ENCODE data around the gene CTNND2. TPM values are rescaled to one million over a fixed set of nuclear protein-coding genes. Genes with fewer than 3 reads are reported as not detected.

The CTNND2 gene
- total RNA-seq, 1 experiment from 2014 or later, result 7.0 TPM

DNA sequence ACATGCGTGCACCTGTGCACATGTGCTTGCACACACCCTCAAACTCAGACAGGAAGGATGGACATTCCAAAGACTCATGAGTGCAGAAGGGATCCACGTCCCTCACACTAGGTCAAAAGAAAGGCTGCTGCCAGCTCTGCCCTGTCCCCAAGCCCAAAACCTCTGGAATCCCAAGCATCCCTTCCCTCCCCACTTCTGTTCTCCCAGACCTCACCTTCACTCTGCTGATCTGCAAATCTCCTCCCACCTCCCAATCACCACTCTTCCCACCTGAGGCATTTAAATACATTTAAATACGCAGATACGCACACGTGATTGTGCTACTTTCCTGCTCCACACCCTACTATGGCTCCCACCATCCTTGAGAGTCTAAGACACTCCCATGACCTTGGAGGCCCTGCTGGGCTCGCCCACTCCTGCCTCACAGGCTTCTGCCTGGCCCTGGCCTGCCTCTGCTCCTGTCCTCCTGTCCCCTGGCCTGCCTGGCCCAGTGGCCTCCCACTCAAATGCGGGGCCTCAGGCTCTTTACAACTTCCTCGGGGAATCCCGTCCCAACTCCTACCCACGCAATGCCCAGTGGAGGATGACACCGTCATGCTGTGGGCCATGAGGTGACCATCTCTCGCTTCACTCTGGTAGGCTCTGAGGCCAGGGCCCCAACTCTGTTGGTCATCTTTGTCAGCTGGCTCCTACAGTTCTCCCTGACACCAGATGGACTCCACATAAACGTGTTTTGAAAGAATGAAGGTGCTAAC is 664.8 kb downstream of the CTNND2 start:
- no peaks in the 10 kb centered on the region for H3K79me2 ChIP-seq (ENCODE audit: insufficient read depth, low read length)
- H3T11ph ChIP-seq (ENCODE audit: low read length), result no peak overlapping the region
- H4K8ac ChIP-seq (replicated peaks; ENCODE audit: insufficient read length, low read depth, low read length), result no peak overlapping the region
- Mint-ChIP-seq H3K27ac (no peak overlapping the region; a peak in 2 of 7 replicates), H3K4me1 (peaks cover 13 to 17% of the 10 kb centered on the region in 2 experiments), H3K9me3 (peaks cover 3 to 4% of the 10 kb centered on the region in 2 experiments; a peak in 4 of 5 replicates), H3K4me3 (no peak overlapping the region), H3K36me3 (ENCODE audit: insufficient read depth in 1 of 3, low read depth in 3 of 3) (peaks cover 3 to 12% (median 3%) of the 10 kb centered on the region in 3 experiments; a peak in 6 of 7 replicates), H3K27me3 (ENCODE audit: low read depth) (no peaks in the 10 kb centered on the region)
- H2BK5ac ChIP-seq (ENCODE audit: insufficient read length, low read length), result no peak overlapping the region
- no peak overlapping the region for H3K4me2 ChIP-seq (ENCODE audit: insufficient read depth, insufficient read length, low read length)
- H3K4me1 ChIP-seq (ENCODE audit: insufficient read depth, low read length), result peaks cover 5% of the 10 kb centered on the region; the same call in 1 of the 2 replicates
- no peaks in the 10 kb centered on the region for H3K9me3 ChIP-seq (ENCODE audit: control insufficient read depth, low read depth, low read length)
- no peak overlapping the region for H2BK20ac ChIP-seq (ENCODE audit: low read depth, low read length, poor library complexity, severe bottlenecking)
- no peak overlapping the region for H3K23ac ChIP-seq (ENCODE audit: insufficient read length, low read depth, low read length)
- H2AFZ ChIP-seq (ENCODE audit: low read length), result no peak overlapping the region
- H3K56ac ChIP-seq (ENCODE audit: insufficient read length, low read depth, low read length), result no peak overlapping the region
- H4K91ac ChIP-seq (ENCODE audit: insufficient read length, low read depth, low read length), result no peak overlapping the region
- H3K27ac ChIP-seq (ENCODE audit: insufficient read length, low read depth, low read length), result no peak overlapping the region
- H3K18ac ChIP-seq (ENCODE audit: insufficient read length, low read depth, low read length), result no peak overlapping the region
- H2BK120ac ChIP-seq (ENCODE audit: low read depth, low read length, poor library complexity, severe bottlenecking), result no peak overlapping the region
- no peak for DNase-seq
- no peak for TF ChIP-seq CTCF (conservative IDR thresholded peaks at IDR 0.05)
- H2BK15ac ChIP-seq (ENCODE audit: low read depth, low read length), result no peak overlapping the region
- H3K23me2 ChIP-seq (ENCODE audit: insufficient read length, low read depth, low read length, poor library complexity, severe bottlenecking), result peaks cover 3% of the 10 kb centered on the region
- no peak overlapping the region for H3K14ac ChIP-seq (ENCODE audit: insufficient read depth, low read length)
- no peaks in the 10 kb centered on the region for H4K20me1 ChIP-seq (ENCODE audit: control insufficient read depth, insufficient read depth, insufficient read length)
- no peak overlapping the region for H3K9ac ChIP-seq (ENCODE audit: extremely low read depth, insufficient read length, low read length)
- no peak overlapping the region for H4K5ac ChIP-seq (ENCODE audit: insufficient read length, low read depth, low read length)
- no peak overlapping the region for H3K4ac ChIP-seq (ENCODE audit: low read depth, low read length)
- no peak overlapping the region for H2BK12ac ChIP-seq (ENCODE audit: insufficient read length, low read depth, low read length)
- H3K27me3 ChIP-seq (ENCODE audit: insufficient read depth, low read length), result no peaks in the 10 kb centered on the region
- H2AK5ac ChIP-seq (ENCODE audit: insufficient read length, low read length), result no peak overlapping the region
- H3K79me1 ChIP-seq (ENCODE audit: insufficient read depth, low read depth, low read length, poor library complexity, severe bottlenecking), result no peaks in the 10 kb centered on the region
- no CpG with 5 or more reads among the region's 13 CpGs for WGBS (ENCODE audit: extremely low coverage, insufficient read length, low lambda C conversion rate)
